GM21360 (cell line): Measurements from ENCODE around the gene WASHC4.
A peak's percentile ranks its signal among the peaks of the same experiment; 100 is the strongest.

ENCODE experiments used
- ATAC-seq: cut with Tn5 transposase; IDR thresholded peaks from one replicate; pipeline ENCODE4 v1.9.1; 2021; ENCODE audit warnings: mild to moderate bottlenecking, moderate library complexity; ENCODE audit not compliant: unreplicated experiment

WASHC4 gene, protein sequence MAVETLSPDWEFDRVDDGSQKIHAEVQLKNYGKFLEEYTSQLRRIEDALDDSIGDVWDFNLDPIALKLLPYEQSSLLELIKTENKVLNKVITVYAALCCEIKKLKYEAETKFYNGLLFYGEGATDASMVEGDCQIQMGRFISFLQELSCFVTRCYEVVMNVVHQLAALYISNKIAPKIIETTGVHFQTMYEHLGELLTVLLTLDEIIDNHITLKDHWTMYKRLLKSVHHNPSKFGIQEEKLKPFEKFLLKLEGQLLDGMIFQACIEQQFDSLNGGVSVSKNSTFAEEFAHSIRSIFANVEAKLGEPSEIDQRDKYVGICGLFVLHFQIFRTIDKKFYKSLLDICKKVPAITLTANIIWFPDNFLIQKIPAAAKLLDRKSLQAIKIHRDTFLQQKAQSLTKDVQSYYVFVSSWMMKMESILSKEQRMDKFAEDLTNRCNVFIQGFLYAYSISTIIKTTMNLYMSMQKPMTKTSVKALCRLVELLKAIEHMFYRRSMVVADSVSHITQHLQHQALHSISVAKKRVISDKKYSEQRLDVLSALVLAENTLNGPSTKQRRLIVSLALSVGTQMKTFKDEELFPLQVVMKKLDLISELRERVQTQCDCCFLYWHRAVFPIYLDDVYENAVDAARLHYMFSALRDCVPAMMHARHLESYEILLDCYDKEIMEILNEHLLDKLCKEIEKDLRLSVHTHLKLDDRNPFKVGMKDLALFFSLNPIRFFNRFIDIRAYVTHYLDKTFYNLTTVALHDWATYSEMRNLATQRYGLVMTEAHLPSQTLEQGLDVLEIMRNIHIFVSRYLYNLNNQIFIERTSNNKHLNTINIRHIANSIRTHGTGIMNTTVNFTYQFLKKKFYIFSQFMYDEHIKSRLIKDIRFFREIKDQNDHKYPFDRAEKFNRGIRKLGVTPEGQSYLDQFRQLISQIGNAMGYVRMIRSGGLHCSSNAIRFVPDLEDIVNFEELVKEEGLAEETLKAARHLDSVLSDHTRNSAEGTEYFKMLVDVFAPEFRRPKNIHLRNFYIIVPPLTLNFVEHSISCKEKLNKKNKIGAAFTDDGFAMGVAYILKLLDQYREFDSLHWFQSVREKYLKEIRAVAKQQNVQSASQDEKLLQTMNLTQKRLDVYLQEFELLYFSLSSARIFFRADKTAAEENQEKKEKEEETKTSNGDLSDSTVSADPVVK

DNA sequence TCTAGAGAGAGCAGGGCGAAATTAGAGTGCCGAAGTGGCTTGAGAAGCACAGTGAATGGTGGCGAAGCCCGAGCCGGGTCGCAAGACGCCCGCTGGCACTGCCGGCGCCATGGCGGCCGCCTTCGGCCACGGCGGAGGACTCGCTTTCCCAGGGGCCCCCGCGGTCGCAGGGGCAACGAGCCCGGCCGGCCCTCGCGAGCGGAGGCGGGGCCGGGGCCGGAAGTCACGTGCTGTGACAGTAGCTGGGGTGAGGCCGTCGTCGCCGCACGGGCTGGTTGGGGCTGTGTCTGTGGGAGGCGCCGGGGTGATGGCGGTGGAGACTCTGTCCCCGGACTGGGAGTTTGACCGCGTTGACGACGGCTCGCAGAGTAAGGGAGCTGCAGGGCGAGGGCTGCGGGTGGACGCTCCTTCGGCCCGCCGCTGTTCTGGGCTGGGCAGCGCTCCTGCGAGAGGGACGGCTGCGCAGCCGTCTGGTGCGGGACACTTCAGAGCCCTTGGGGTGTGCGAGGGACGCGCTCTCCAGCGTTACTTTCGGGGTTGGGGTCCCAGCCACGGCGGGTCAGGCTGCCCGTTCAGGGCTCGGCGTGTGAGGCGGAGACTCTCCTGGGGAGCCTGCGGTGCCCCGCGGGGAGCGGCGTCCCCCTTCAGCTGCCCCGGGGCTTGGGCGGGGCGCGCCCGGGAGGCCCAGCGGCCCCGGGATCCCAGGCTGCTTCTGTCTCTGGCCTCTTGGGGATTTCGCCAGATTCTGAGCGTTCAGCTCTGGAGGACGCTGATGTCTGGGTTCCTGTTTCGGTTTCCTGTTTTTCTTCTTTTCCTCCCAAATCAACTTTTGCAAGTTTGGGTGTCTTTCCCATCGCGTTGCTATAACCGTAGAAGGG lies at the start of gene WASHC4:
Gene WASHC4 (plus strand): TSS at position 238 of the 878 bp plus-strand sequence. CDS start 70 bp downstream, at position 308.
- peak; percentile 85 for ATAC-seq

DNA sequence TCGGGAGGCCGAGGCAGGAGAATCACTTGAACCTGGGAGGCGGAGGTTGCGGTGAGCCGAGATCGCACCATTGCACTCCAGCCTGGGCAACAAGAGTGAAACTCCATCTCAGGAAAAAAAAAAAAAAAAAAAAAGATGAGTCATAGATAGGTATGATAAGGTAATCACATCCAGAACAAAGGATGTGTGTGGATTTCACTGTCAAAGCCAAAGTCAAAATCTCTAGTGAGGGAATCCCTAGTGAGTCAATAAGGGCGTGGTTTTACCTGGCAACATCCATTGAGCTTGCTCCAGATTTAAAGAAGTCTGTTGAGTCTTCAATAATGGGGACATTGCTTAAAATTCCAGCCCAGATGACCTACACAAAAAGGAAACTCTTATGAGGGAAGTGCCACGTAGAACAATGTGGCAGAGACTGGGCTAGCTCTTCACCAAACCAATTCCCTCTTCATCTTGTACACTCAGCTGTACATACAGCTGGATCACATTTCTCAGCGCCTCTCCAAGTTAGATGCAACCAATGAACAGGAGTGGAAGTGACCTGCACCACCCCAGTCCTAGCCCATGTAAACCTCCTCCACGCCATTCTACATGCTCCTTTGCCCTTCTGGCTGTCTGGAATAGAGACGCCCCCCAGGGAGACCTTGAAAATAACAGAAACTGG lies 46.7 kb upstream of the WASHC4 start:
- no peak for ATAC-seq

DNA sequence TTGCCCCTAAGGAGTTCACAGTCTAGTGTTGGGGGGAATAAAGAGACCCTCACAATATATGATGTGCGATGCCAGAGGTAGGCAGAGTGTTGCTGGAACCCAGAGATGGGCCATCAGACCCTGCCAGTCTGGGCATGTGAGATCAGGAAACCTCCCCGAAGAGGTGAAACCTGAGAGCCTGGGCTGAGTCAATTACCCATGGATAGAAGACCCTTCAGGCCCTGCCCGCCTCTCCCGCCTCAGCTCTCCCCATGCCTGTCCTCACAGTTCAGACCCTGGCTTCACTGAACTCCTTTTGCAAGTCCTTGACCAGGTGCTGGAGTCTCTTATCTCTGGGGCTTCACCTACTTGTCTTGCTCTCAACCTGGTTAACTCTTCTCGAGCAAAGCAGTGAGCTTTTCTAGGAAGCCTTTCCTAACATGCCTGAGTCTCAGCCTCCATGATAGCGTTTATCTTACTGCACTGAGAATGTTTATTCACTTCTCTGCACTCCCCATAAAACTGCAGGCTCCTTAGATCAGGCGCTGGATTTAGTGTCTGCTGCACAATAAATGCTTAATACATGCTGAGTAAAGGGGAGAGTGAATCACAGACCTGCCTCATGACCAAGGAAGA lies 42.9 kb upstream of the WASHC4 start:
- no peak for ATAC-seq

DNA sequence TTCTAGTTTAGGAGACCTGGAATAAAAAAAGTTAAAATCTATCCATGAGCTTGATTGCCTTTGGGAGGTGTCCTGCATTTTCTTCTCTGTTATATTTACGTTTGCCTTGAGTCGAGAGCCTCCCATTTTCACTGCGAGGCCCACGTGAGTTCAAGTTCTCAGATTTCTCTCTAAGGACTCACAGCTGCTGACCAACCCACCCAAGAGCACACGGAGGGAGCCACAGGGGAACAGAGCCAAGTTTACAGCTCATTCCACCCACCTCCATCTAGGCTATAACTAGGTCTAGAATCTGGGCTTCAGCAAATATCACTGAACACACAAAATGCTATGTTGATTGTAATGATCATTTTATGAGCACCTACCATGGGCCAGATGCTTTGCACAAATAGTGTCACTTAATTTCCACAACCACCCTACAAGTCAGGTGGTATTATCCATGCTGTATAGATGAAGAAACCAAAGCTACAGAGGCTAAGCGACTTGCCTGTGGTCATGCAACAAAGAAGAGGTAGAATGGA lies 40.0 kb upstream of the WASHC4 start:
- ATAC-seq: no peak

DNA sequence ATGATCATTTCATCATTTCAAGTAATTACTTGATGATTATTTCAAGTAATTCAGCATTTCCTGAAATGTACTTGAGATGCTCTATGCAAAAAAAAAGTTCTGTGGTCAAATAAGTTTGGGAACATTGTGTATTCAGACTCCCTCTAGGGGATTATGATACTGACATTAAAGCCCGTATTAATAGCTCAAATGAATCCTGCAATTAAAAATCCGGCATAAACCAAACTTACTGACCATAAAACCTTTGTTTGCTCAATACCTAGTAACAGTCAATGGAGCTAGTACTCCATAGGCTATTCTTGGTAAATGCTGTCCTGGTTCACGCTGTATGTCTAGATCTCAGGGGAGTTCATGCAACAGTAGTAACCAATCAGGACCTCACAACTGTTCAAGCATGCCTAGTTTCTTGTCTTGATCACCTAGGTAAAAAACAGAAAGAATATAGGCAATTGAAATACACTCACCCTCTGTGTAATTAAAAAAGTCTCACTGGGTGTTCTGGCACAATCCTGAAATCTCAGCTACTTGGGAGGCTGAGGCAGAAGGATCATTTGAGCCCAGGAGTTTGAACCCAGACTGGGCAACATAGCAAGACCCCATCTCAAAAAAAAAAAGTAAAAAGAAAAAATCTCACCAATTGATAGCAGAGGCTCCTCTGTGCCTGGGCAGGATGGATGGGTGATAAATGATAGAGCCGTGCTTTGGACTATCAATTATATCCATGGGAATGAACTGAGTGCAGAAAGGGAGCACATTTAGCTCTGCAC lies 37.4 kb upstream of the WASHC4 start:
- ATAC-seq: no peak

DNA sequence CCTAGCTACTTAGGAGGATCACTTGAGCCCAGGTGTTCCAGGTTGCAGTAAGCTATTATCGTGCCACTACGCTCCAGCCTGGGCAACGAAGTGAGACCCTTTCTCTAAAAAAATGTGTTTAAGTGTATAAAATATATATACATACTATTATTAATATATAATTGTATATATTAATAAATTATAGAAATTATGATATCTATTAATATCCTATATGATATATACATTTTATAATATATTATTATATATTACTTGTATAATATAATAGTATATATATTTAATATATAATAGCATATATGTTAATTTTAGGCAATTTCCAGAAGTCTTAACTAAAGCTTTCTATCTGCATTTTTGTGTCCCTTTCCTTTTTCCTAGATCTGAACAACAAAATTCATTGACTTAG lies 35.5 kb upstream of the WASHC4 start:
- ATAC-seq: no peak

DNA sequence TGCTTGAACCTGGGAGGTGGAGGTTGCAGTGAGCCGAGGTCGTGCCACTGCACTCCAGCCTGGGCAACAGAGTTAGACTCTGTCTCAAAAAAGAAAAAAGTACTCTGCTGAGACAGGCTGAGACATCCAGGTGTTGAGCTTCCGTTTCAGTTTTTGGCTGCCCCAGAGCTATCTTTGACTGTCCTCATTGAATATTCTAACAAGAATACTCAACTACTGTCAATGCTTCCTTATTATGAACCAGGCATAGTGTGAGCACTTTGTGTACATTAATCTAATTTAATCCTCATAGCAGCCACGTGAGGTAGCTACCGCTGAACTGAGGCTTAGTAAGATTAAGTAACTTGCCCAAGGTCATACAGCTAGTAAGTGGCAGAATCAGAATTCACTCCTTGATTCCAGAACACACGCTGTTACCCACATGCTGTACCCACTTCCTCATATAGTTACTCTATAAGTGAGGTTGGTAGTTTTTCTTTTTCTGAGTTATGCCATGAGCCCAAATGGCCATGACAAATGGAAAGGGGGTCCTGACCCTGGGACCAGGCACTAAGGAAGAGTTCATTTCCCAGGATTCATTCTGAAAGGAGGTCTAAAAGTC lies 34.5 kb upstream of the WASHC4 start:
- ATAC-seq: no peak

DNA sequence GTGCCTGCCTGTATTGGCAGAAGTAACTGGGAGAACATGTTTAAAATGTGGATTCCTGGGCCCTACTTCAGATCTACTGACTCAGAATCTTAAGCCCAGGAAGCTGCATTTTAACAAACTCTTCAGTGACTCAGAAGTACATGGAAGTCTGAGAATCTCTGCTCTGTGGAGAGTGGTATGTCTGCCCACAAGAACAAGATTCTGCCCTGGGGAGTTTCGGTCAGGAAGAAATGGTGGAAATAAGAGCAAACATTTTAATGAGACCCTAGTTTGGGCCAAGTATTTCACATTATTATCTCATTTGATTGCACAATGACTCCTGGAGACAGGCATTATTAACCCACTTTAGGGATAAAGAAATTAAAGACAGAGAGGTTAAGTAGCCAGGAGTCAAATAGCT lies 31.4 kb upstream of the WASHC4 start:
- ATAC-seq: no peak

DNA sequence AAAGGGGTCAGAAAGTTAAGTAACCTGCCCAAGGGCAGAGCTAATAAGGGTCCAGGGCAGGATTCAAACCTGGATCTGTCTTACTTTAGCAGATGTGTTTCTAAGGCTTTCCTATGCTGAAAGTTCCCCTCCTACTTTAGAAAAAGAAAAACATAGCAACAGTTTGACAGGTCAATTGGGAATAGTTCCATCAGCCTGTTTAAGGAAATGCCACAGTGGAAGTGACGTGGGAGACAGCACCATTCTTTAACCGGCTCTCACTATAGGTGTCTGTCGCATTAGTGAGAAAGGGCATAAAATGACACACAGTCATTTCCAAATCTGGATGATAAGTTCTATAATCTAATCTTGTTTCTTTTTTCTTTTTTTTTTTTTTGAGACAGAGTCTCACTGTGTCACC lies 30.6 kb upstream of the WASHC4 start:
- ATAC-seq: no peak

DNA sequence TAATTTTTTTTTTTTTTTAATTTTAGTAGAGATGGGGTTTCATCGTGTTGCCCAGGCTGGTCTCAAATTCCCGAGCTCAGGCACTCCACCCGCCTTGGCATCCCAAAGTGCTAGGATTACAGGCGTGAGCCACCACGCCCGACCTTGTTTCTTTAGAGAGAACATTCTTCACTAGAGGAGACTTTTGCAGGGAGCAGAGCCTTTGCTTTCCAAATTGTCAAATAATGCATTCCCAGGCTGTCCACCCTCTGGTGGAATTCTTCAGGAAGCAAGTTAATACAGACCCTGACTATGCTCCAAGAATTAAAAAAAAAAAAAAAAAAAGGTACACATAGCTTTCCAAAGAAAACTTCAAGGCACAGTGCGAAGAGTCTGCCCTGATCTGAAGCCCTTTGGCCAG lies 30.1 kb upstream of the WASHC4 start:
- ATAC-seq: no peak

DNA sequence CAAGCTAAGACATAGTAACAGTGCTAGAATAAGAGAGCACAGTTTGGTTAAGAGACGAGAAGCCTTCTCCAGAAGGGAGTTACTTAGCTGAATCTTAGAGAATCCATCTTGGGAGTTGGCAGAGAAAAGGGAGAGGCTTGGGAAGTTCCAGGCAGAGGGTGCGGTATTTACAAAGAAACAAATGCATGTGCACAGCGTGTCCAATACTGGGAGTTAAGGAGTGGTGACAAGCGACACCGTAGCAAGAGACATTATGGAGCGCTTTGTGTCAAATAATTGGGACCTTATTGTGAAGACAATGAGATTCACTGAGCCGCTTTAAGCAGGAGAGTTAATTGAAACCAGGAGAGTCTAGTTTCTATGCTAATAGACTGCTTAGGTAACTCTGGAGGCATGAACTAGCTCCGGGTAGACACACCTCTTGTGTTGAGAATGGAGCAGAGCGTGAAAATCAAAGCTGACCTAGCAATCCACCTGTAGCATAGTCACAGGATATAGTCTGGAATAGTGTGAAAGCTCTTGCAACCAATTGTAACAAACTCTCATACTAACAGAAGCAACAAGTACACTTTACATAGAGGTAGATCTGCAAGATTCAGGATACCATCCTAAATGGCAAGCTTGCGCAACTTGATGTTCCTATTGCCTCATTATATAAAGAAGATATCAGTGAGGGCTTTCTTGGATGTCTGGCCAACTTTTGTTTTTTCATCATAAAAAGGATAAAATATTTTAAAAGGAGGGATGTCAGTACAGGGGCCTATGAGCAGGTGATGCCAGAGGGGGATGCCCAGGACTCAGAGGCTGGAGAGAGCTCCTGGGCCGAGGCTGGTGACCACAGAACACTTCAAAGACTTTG lies 28.6 kb upstream of the WASHC4 start:
- ATAC-seq: no peak

DNA sequence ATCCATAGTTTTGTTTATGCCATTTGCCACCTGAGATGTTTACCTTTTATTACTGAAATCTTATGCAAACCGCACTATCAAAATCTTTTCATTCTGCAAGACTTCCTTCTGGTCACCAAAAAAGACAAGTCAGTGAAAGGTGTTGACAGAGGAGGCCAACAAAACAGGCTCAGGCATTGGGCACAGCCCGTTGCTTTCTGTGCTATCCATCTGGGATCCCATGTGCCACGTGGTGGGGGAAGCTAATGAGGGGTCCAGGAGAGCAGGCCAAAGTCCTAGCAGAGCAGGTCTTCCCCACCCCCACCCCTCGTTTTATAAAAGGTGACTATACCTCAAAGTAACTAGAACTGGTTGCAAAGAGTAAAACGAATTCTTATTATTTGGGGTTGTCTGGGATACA lies 24.5 kb upstream of the WASHC4 start:
- no peak for ATAC-seq

DNA sequence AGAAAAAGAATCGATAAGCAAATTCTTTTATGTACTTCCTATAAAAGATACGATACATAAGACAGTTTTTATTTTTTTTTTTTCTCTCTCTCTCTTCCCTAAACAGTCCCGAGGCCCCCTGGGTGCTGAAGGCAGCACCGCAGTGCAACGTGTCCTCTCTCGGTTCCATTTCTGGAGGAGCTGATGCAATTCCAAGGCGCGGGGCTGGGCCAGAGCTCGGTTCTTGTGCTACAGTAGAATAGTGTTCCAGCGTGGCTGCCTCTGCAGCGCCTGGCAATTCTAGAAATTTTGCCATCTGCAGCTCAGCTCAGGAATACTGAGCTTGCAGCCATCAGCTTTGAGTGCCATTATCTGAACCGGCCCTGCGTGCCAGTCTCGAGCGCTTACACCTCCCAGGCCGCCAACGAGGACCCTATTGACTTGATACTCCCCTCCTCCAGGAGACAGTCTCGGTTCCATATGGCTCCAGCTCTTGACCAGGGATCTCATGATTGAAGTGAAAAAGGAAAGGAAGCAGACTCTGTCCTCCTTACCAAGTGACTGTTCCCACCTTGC lies 23.9 kb upstream of the WASHC4 start:
- ATAC-seq: no peak

DNA sequence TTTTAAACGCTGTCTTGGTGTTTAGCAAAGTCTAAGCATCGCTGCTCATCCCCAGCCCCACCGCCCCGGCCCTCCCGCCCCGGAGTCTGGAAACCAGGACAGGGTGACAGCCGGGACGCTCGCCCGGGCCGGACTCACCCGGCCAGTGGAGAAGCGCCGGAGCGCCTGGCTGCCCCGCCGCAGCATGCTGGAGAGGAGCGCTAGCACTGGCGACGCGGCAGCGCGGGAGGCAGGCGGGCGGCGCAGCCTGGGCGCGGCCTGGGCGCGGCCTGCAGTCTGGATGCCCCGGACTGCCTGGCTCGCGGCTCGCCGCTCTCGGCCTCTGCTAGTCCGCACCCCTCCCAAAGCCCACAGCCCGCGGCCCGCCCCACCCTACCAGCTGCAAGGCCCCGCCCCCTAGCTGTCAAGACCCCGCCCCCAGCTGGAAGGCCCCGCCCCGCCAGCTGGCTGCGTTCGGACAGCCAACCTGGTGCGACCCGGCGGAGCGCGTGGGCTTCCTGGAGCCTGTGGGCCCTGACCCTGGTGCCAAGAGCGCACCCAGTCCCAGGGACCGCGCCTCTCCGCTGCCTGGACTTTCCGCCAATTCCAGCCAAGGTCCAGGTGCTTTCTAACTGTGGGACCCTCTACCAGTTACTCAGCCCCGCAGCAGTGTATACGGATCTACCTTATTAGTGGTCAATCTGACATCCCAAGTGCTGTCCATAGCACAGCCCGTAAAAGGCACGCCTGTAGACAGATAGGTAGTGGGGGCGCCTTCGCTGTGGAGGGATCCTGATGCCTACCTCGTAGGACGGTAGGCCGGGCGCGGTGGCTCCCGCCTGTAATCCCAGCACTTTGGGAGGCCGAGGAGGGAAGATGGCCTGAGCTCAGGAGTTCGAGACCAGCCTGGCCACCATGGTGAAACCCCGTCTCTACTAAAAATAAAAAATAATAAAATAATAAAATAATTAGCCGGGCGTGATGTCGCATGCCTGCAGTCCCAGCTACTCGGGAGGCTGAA lies 23.0 kb upstream of the WASHC4 start, which contains the start of gene ALDH1L2:
Gene ALDH1L2 (minus strand): TSS at position 208 of the 1,000 bp plus-strand sequence. CDS start 22 bp downstream, at position 186.
- ATAC-seq: peak; percentile 73

DNA sequence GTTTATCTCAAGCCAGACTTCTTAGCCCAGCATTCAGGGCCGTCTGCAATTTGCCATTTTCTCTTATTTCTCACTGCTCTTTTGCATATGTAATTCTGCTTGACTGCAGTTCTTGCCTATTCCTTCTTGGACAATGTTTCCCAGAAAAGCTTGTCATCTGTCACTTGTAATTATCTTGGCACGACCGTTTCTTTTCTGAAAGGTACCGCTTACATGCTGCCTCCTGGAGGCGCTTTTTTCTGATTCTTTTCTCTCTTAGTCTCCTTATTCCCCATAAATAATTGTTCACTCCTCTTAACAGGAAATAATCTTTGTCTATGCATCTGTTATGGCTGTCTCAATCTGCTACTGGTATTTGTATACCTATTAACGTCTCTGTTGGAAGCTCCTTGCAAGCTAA lies 22.0 kb upstream of the WASHC4 start:
- no peak for ATAC-seq
